HCT116 (cell line): ENCODE results near the gene DACT3.

Experiments used
- CEBPB ChIP-seq: IDR thresholded peaks from 2 replicates; pipeline ENCODE4 v1.6.1; 2012; ENCODE audit warnings: low read depth
- JUND ChIP-seq: IDR thresholded peaks from 2 replicates; pipeline ENCODE4 v1.6.1; 2012
- POLR2A ChIP-seq: IDR thresholded peaks from 2 replicates; pipeline ENCODE4 v1.7.0; 2011; ENCODE audit warnings: borderline replicate concordance; ENCODE audit not compliant: insufficient read depth, insufficient read length; ENCODE audit errors: extremely low read depth
- POLR2AphosphoS5 ChIP-seq: IDR thresholded peaks from 2 replicates; pipeline ENCODE4 v1.6.1; 2011; ENCODE audit warnings: mild to moderate bottlenecking, low read depth, low read length, moderate library complexity
- RAD21 ChIP-seq: IDR thresholded peaks from 2 replicates; pipeline ENCODE4 v1.6.1; 2012; ENCODE audit warnings: low read depth, mild to moderate bottlenecking
- YY1 ChIP-seq: IDR thresholded peaks from 2 replicates; pipeline ENCODE4 v1.6.1; 2011; ENCODE audit warnings: low read length, low read depth, moderate library complexity, mild to moderate bottlenecking; ENCODE audit not compliant: insufficient replicate concordance; ENCODE audit errors: extremely low read depth
- ZNF274 ChIP-seq: fragments of 200-500 bp; sonication (Bioruptor generic); IDR thresholded peaks from 2 replicates; pipeline ENCODE4 v1.6.1; 2014; ENCODE audit warnings: mild to moderate bottlenecking, low read depth, low read length, inconsistent platforms
- TF ChIP-seq, protein P1 (sequence below), 3 experiments: fragments of 200-600 bp in 1 of 3; sonication (generic) in 1 of 3; IDR thresholded peaks in 2 of 3; conservative IDR thresholded peaks in 1 of 3; 2 replicates each; pipeline ENCODE4 v1.5.1; 2012 to 2017; ENCODE audit warnings: low read depth in 2 of 3, low read length in 2 of 3, antibody characterized with exemption in 1 of 3, borderline replicate concordance in 1 of 3, control low read depth in 1 of 3, mild to moderate bottlenecking in 1 of 3, mixed read lengths in 1 of 3, mixed run types in 1 of 3, moderate library complexity in 1 of 3; ENCODE audit not compliant: insufficient read depth in 1 of 3

DNA sequence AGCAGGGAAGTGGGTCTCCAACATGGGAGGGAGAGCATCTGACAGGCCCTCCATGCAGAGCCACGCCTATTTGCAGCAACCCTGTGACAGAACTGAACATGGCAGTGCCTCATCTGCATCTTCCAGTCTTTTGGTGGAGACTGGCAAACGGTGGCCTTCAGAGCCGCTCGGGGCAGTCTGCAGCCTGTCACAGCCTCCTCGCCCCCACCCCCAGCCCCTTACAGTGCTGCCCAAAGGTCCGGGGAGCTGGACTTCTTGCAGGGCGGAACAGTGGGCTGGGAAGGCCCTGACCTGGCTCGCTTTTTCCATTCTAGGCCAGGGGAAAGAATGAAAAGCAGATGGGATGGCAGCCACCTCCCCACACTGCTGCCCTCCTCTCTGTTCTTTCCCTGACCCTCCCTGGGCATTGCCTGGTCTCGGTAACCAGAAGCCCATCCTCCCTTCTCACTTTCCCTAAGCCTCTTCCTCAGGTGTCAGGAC is 57.2 kb downstream of the DACT3 start:
- TF ChIP-seq, protein P1, sequence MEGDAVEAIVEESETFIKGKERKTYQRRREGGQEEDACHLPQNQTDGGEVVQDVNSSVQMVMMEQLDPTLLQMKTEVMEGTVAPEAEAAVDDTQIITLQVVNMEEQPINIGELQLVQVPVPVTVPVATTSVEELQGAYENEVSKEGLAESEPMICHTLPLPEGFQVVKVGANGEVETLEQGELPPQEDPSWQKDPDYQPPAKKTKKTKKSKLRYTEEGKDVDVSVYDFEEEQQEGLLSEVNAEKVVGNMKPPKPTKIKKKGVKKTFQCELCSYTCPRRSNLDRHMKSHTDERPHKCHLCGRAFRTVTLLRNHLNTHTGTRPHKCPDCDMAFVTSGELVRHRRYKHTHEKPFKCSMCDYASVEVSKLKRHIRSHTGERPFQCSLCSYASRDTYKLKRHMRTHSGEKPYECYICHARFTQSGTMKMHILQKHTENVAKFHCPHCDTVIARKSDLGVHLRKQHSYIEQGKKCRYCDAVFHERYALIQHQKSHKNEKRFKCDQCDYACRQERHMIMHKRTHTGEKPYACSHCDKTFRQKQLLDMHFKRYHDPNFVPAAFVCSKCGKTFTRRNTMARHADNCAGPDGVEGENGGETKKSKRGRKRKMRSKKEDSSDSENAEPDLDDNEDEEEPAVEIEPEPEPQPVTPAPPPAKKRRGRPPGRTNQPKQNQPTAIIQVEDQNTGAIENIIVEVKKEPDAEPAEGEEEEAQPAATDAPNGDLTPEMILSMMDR (IDR thresholded peaks at IDR 0.05 in 2 of 3, conservative IDR thresholded peaks at IDR 0.05 in 1 of 3; ENCODE audit: borderline replicate concordance in 1 of 3, insufficient read depth in 1 of 3, low read depth in 2 of 3, low read length in 2 of 3): no peak
- TF ChIP-seq YY1 (no peak), RAD21 (no peak), CEBPB (no peak), ZNF274 (no peak), POLR2A (no peak), JUND (no peak), POLR2AphosphoS5 (no peak)
